Osteoblast (primary cell): Measurements from ENCODE around the gene DIO3. TPM values are rescaled to one million over a fixed set of nuclear protein-coding genes. Genes with fewer than 3 reads are reported as not detected.

Experiments used
- DNase-seq: peaks from one replicate; pipeline ENCODE4 v3.0.0; 2011; ENCODE audit warnings: low spot score, mixed read lengths; ENCODE audit not compliant: insufficient read length; ENCODE audit errors: missing footprints
- H2AFZ ChIP-seq: 2 replicates; pipeline ENCODE4 v1.6.0; 2011; ENCODE audit warnings: mild to moderate bottlenecking, low read length
- H3K27ac ChIP-seq: 2 replicates; pipeline ENCODE4 v1.5.1; 2011; ENCODE audit warnings: mild to moderate bottlenecking, low read depth, low read length, moderate library complexity
- H3K27me3 ChIP-seq: 2 replicates; pipeline ENCODE4 v1.6.0; 2012; ENCODE audit warnings: mild to moderate bottlenecking, control low read depth, inconsistent platforms, low read length, moderate library complexity; ENCODE audit not compliant: insufficient read depth
- H3K36me3 ChIP-seq: 2 replicates; pipeline ENCODE4 v1.5.1; 2011; ENCODE audit warnings: mild to moderate bottlenecking, low read length, control low read depth, moderate library complexity; ENCODE audit not compliant: insufficient read depth
- H3K4me1 ChIP-seq: 2 replicates; pipeline ENCODE4 v1.5.1; 2011; ENCODE audit warnings: mild to moderate bottlenecking, low read length, control low read depth, moderate library complexity; ENCODE audit not compliant: insufficient read depth
- H3K4me2 ChIP-seq: 2 replicates; pipeline ENCODE4 v1.6.0; 2011; ENCODE audit warnings: mild to moderate bottlenecking, low read length; ENCODE audit not compliant: insufficient read depth
- H3K4me3 ChIP-seq: fragments of 200-600 bp; sonication (generic); 3 replicates; pipeline ENCODE4 v1.5.1; 2012; ENCODE audit warnings: mild to moderate bottlenecking, low read length, inconsistent platforms; ENCODE audit not compliant: insufficient read depth
- H3K79me2 ChIP-seq: 2 replicates; pipeline ENCODE4 v1.6.0; 2012; ENCODE audit warnings: mild to moderate bottlenecking, low read length, control low read depth, inconsistent platforms; ENCODE audit not compliant: insufficient read depth
- H3K9me3 ChIP-seq: 2 replicates; pipeline ENCODE4 v1.5.1; 2011; ENCODE audit warnings: low read depth, low read length, control low read depth
- H4K20me1 ChIP-seq: 2 replicates; pipeline ENCODE4 v1.6.0; 2012; ENCODE audit warnings: mild to moderate bottlenecking, low read length, control low read depth; ENCODE audit not compliant: insufficient read depth
- total RNA-seq: library from RNA; depleted of rRNA; stranded (reverse); fragments of >200 nt; gene quantifications from 2 replicates; pipeline ENCODE4 v1.2.3, GENCODE V29; 2012
- TF ChIP-seq, protein P1 (sequence below): IDR thresholded peaks from 2 replicates; pipeline ENCODE4 v1.5.1; 2011; ENCODE audit warnings: mild to moderate bottlenecking, low read depth, low read length, moderate library complexity; ENCODE audit errors: extremely low read depth

Gene DIO3
- total RNA-seq, 1 donor = not detected

DNA sequence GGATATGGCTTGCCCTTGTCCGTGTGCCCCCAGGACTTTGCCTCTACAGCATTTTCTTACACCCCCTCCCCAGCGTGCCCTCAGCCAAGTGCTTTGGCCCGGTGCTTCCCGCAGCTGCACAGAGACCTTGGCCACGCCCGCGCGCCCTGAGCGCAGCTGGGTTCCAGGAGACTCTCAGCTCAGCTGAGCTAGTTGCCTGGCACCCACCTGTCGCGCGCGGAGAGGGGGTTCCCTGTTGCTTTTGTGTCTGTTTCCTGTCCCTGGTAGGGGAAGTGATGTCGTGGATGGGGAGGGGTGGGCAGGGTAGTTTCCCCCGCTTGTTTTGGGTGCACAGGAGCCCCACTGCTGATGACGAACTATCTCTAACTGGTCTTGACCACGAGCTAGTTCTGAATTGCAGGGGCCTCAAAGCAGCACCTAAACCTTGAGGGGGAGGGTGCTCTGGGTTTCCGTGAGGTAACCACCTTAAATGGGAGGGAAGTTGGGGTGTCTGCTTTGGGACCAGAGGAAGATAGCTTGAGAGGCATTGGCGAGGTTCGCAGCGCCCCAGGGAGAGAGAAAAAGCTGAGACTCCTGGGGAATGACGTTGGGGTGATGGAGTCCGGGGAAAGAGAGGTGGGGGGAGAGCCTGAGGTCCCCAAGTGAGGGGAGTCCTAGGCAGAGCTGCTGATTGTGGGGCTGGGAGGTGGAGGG is 1.5 kb downstream of the DIO3 start:
- Histone ChIP-seq H3K27me3 (peaks cover 75% of the 10 kb centered on the region), H3K4me2 (no peak overlapping the region)
- DNase-seq = peak; percentile 79

DNA sequence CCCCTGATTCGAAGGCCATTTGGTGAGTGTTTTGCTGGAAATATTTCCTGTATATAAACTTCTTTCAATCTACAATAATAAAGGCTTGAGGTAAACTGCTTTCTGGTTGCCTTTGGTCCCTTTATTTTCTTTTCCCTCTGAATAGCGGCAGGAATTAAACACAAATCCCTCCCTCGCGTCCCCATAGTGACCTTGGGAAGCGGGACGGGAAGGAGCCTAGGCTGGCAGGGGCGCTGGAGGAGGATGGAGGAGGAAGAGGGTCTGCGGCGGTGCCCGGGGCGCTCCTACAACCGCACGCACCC is 2.0 kb downstream of the DIO3 start:
- peak; percentile 82 for DNase-seq
- Histone ChIP-seq H4K20me1 (peaks cover 3% of the 10 kb centered on the region), H3K27me3 (peaks cover 70% of the 10 kb centered on the region), H3K36me3 (no peaks in the 10 kb centered on the region), H2AFZ (no peak overlapping the region), H3K4me1 (no peaks in the 10 kb centered on the region), H3K9me3 (no peaks in the 10 kb centered on the region), H3K4me2 (no peak overlapping the region), H3K4me3 (no peak overlapping the region), H3K27ac (no peak overlapping the region), H3K79me2 (no peaks in the 10 kb centered on the region)
- TF ChIP-seq, protein P1, sequence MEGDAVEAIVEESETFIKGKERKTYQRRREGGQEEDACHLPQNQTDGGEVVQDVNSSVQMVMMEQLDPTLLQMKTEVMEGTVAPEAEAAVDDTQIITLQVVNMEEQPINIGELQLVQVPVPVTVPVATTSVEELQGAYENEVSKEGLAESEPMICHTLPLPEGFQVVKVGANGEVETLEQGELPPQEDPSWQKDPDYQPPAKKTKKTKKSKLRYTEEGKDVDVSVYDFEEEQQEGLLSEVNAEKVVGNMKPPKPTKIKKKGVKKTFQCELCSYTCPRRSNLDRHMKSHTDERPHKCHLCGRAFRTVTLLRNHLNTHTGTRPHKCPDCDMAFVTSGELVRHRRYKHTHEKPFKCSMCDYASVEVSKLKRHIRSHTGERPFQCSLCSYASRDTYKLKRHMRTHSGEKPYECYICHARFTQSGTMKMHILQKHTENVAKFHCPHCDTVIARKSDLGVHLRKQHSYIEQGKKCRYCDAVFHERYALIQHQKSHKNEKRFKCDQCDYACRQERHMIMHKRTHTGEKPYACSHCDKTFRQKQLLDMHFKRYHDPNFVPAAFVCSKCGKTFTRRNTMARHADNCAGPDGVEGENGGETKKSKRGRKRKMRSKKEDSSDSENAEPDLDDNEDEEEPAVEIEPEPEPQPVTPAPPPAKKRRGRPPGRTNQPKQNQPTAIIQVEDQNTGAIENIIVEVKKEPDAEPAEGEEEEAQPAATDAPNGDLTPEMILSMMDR = no peak

More for the DNA sequence above, 1.5 kb downstream of the DIO3 start:
- H2AFZ ChIP-seq = no peak overlapping the region
- no peak overlapping the region for H3K4me3 ChIP-seq
- no peaks in the 10 kb centered on the region for H3K36me3 ChIP-seq
- TF ChIP-seq, protein P1 = no peak
- H3K79me2 ChIP-seq = no peaks in the 10 kb centered on the region
- no peaks in the 10 kb centered on the region for H3K9me3 ChIP-seq
- H3K4me1 ChIP-seq = no peaks in the 10 kb centered on the region
- H3K27ac ChIP-seq = no peak overlapping the region
- H4K20me1 ChIP-seq = peaks cover 3% of the 10 kb centered on the region

DNA sequence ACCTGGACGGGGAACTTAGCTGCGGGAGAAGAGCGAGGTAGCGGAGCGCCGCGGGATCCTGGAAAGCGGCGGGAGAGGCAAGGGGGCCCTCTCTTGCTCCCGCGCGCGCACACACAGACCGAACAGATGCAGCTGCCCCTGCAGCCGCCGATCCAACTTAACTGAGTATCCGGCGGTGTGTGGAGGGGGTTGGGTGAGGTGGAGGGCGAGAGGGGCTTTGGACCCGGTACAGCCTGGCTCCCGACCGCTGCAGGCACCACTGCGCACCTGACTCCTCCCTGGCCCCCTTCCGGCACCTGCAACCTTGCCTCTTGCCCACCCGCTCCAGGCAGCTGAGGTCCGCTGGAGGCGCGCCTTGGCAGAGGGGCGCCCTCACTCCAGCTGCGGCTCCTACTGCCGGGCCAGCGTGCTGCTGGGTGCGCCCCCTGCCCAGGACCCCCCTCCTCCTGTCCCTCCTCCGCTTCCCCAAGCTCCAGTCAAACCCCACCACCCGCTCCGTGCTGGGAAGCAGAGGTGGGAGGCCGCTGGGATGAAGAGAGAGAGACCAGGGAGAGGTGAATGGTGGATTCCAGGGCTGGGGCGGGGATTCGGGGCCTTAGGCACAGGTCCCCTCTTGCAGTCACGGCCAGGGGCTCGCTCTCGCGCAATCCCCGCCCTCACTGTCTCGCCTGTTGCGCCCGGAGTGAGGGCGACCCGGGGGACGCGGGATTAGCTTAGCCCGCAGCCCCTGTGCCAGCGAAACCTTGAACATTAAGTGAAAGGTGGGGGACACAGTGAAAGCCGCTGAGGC is 2.6 kb downstream of the DIO3 start:
- H2AFZ ChIP-seq = no peak overlapping the region
- peaks cover 3% of the 10 kb centered on the region for H4K20me1 ChIP-seq
- H3K9me3 ChIP-seq = no peaks in the 10 kb centered on the region
- DNase-seq = peak; percentile 88
- no peaks in the 10 kb centered on the region for H3K79me2 ChIP-seq
- no peak overlapping the region for H3K4me3 ChIP-seq
- no peak overlapping the region for H3K27ac ChIP-seq
- H3K4me1 ChIP-seq = no peaks in the 10 kb centered on the region
- H3K4me2 ChIP-seq = no peak overlapping the region
- H3K36me3 ChIP-seq = no peaks in the 10 kb centered on the region
- TF ChIP-seq, protein P1 = no peak
- peaks cover 68% of the 10 kb centered on the region for H3K27me3 ChIP-seq

DNA sequence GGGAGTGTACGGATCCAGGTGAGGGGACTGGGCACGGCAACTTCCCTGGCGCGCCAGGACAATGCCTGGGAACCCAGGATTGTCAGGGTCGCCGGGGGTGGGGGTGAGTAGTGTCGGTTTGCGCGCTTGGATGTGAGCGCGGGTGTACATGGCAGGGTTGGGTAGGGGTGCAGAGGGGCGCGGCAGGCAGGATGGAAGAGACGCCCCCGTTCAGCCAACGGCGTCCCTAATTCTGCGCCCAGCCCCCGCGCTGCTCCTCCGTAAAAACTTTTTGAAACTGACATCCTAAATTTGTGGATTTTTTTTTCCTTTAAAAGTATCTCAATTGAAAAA is 3.1 kb downstream of the DIO3 start:
- H3K79me2 ChIP-seq = no peaks in the 10 kb centered on the region
- no peaks in the 10 kb centered on the region for H3K4me1 ChIP-seq
- no peaks in the 10 kb centered on the region for H4K20me1 ChIP-seq
- no peak overlapping the region for H3K27ac ChIP-seq
- no peak for DNase-seq
- no peak overlapping the region for H3K4me2 ChIP-seq
- TF ChIP-seq, protein P1 = no peak
- H3K9me3 ChIP-seq = no peaks in the 10 kb centered on the region
- H3K27me3 ChIP-seq = peaks cover 68% of the 10 kb centered on the region
- no peak overlapping the region for H2AFZ ChIP-seq
- no peak overlapping the region for H3K4me3 ChIP-seq
- no peaks in the 10 kb centered on the region for H3K36me3 ChIP-seq
